ENCODE measurements around the gene CCDC89.
"Not testable (repeated sequence)": the region's sequence is repeated elsewhere in the genome, so short reads cannot be mapped to it uniquely, and the experiment has no call there.

CCDC89 gene

DNA sequence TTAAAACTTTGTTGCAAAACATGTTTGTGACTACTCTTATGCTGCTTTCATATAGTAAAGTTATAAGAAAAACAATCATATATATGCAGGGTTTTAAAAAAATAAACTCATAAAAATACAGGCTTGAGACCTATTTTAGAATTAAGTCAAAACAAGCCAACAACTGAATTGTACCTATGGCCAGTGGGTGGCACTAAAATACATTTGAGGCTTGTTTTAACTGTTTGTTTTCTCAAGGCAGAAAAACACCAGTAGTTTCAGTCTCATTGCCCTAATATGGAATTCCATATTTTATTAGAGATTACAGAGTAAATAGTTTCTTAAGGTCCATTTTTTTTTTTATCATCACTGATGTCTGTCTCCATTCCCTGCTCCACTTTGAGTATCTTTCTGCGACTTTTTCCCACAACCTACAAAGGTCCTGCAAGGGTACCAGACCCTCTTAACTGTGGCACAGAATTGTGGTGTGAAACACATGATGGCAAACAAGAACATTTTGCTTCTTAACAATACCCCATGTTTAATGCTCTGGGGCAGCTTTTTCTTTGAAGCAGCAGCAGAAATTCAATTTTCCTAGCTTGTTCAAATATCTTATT is 8.5 kb upstream of the CCDC89 start:
- peak; percentile 22 for DNase-seq (ENCODE audit: low spot score)

DNA sequence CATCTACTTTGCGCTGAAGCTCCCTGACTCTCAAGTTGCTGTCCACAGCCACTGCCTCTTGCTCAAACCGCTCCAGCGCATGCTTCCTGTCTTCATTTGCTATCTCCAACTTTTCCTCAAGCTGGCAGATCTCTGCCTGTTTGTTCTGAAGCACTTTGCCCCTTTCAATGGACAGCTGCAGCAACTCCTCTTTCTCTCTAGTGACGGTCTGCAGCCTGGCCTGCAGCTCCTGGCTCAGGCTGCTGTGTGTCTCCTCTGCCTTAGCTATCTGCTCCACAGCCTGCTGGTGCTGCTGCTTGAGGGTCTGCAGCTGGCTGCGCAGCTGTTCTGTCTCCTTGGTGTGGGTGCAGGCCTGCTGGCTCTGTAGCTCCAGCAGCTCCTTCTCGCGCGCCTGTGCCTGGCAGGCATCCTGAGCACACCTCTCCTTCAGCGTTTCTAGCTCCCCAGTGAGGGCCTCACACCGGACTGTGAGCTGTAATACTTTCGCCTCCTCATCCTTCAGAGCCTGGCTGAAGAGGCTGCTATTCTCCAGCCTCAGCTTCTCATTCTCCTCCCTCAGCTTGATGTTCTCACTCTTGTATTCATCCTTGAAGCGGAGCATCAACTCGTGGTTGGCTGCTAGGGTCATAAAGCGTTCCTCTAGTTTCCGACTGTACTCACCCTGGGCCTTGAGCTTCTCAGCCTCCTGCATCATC is 723 bp downstream of the CCDC89 start:
- DNase-seq (ENCODE audit: low spot score): peak; percentile 26

DNA sequence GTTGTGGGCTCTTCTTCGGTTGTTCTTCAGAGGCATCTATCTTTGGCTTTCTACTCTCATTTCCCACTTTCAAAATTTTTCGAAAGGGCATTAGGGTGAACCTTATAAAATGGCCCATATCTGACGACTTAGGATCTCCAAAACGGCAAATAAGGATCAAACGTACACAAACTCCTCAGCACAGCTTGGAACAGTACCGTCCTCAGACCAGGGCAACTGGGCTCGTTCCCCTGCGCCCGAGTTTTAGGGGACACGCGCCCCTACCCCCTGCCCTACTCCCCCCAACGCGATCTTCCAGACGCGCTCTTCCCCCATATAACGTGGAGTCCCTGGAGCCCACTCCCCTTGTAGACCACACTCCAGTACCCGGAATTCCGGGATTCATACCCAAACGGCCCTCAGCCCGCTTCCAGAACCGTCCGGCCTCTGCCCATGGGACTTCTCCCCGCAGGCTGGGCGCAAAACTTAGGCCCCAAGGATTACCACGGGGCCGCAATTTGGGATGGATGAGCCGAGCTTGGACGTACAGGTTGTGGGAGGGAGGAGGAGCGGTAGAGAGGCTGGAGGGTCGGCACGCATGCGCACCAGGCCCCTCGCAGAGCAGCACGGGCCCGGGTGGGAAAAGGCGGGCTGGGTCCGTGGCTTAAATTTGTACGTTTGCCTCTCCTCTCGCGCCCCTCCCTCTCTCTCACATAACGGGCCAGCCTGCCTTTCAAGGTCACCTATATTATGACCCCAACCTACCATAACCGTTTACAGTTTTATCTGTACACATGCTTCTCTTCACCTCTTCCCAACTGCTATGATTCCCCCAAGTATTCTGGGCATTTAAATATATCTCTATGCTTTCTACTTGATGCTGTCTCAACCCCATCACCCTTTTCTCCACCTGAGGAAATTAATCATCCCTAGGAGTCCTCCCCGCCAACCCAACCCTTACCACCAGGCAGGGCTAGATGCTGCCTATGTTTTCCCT is 3.4 kb downstream of the CCDC89 start:
- DNase-seq (ENCODE audit: low spot score): peak; percentile 79

DNA sequence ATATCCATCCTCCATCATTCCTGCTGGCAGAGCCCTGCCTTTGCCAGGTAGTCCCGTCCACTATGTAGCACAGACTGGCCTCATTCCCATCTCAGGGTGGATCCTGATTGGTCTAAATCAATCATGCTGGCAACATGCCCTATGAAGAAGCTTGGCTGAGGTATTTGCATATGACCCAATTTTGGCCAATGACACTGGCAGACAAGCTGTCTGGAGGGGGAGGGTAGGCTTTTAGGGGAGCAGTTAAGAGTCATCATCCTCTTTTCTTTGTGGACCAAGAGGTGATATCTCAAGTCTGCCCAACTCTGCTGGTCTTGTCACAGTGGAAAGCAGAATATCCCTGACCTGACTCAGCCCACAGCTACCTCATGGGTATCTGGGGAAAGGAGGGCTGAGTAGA is 5.1 kb downstream of the CCDC89 start:
- no peak for DNase-seq (ENCODE audit: low spot score)

DNA sequence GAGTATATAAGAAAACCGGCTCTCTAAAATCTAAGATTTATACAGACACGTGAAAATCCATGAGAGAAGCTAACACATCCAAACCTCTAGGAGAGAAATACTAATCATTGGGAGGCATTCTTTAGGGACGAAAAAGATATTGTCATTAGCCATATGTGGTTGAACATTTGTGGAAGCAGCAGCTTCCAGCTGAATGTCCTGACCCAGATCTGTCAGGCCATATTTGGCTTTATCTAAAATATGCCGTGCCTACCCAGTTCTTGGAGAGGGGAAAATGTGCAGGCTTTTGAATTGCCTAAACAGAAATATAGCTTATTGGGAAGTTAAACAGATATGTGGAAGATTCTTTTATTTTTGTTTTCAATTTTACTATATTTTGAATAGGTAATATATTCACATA is 6.4 kb downstream of the CCDC89 start:
- DNase-seq (ENCODE audit: low spot score): no peak

DNA sequence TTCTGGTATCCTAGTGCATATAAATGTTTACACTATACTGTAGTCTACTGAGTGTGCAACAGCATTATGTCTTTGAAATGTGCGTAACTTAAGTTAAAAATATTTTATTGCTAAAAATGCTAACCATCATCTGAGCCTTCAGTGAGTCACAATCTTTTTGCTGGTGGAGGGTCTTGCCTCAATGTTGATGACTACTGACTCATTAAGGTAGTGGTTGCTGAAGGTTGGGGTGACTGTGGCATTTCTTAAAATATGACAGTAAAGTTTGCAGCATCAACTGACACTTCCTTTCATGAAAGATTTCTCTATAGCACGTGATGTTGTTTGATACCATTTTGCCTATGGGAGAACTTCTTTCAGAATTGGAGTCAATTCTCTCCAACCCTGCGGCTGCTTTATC is 12.6 kb downstream of the CCDC89 start:
- DNase-seq (ENCODE audit: low spot score): no peak

DNA sequence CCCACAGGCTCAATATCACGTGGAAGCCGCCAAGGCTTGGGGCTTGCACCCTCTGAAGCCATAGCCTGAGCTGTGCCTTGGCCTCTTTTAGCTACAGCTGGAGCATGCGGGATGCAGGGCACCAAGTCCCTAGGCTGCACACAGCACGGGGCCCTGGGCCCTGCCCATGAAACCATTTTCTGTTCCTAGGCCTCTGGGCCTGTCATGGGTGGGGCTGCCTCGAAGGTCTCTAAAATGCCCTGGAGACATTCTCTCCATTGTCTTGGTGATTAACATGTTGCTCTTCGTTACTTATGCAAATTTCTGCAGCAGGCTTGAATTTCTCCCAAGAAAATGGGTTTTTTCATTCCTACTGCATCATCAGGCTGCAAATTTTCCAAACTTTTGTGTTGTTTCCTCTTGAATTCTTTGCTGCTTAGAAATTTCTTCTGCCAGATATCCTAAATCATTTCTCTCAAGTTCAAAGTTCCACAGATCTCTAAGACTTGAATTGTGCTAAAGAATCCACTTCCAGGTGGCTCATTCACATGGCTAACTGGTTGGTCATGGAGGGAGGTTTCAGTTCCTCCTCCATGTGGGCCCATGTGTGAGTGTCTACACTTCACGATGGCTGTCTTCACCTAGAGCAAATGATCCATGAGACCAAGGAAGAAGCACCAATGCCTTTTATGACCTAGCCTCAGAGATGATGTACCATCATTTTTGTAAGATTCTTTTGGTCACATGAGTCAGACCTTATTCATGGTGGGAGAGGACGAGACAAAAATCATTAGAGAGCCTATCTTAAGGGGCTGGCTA is 13.7 kb downstream of the CCDC89 start:
- DNase-seq (ENCODE audit: low spot score): no peak

DNA sequence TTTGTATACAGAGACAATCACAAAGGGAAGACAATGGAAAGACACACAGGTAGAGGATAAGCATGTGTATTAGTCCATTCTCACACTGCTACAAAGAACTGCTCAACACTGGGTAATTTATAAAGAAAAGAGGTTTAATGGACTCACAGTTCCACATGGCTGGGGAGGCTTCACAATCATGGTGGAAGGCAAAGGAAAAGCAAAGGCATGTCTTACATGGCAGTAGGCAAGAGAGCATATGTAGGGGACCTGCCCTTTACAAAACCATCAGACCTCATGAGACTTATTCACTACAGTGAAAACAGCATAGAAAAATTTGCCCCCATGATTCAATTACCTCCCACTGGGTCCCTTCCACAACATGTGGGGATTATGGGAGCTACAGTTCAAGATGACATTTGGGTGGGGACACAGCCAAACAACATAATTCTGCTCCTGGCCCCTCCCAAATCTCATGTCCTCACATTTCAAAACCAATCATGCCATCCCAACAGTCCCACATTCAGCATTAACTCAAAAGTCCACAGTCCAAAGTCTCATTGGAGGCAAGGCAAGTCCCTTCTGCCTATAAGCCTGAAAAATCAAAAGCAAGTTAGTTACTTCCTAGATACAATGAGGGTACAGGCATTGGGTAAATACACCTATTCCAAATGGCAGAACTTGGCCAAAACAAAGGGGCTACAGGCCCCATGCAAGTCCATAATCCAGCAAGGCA is 14.9 kb downstream of the CCDC89 start:
- DNase-seq (ENCODE audit: low spot score): not testable (repeated sequence)

DNA sequence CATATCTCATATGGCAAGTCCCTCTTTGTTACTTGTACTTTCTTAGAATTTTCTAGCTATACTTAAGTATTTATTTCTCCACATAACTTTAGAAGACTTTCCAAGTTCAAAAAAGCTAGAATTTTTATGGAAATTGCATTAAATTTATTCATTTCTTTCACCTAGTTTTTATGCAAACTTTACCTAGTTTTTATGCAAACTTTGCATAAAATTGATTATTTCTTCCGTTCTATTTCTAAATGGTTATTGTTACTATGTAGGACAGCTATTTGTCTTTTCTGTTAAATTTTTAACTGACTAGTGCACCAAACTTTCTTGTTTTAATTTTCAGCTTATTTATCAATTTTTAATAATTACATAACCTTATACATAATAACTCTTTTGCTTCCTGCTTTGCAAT is 17.8 kb downstream of the CCDC89 start:
- DNase-seq (ENCODE audit: low spot score): no peak

DNA sequence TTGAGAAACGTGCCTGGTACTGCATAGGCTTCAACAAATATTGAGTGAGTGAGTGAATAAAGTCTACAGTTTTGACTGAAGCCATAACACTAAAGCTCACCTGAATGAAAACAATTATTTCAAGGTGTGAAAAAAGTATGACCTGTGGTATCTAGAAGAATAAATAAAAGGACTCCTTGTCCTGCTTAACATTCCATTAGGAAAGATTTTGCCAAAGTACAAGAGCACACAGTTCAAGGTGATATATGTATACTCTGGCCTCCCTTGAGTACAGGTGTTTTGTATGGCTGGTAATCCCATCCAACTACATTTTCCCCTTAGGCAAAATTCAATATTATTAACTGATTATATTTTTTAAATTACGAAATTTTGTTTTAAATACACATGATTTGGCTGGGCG is 19.3 kb downstream of the CCDC89 start:
- DNase-seq (ENCODE audit: low spot score): no peak

DNA sequence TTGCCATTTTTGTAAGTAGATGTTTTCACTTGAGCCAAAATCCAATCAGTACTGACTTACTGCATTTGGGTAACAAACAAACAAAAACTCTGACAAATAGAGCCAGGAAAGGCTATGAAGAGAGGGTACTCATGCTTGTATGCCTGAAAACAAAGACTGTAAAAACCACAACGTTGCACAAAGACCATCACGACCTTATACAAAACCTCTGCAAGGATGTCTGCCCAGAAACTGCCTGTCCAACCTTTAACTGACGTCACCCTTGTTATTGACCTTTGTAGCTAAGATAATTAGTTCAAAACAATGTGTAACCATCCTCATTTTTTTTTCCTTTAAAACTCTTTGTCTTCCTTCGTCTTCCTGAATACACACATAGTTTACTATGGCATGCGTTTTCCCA is 20.3 kb downstream of the CCDC89 start:
- DNase-seq (ENCODE audit: low spot score): no peak

DNA sequence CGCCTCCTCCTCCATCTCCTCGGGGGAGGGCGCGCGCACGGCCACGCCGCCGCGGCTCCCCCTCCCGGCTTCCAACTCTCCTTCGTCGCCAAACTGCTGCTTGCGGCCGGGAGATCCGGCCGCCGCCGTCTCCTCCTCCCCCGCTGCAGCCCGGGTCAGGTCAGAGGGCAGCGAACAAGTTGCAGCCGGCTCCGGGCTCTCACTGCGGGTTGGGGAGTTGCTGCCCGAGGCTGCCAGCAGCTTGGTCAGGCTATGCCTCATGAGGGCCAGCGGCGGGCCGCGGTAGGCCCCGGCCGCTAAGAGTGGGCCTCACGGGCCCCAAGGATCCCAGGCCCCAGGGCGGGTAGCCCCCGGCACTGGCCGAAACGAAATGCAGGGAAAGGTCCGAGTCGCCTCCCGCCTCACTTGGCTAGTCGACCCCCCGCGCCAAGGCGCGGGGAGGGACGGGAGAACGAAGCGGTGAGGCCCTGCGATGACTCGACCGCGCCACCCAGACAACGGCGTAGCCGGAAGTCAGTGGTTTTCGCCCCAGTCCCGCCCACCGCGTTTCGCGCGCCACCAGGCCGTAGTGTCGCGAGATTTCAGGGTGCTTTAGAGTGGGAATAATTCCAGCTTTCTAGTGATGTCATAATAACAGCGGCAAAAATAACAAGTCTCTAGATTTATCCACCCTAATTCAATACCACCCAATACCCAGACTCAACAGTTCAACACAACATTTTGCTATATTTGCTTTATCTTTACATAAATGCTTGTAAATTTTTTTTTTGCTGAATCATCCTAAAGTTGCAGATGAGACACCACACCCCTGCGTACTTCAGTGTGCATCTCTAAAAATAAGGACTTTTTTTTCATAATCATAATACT is 21.1 kb downstream of the CCDC89 start, which contains the start of gene CREBZF:
CREBZF (minus strand) TSS at position 515 of the 867 bp plus-strand sequence; CDS start at position 261, 254 bp downstream.
- peak; percentile 95 for DNase-seq (ENCODE audit: low spot score)

DNA sequence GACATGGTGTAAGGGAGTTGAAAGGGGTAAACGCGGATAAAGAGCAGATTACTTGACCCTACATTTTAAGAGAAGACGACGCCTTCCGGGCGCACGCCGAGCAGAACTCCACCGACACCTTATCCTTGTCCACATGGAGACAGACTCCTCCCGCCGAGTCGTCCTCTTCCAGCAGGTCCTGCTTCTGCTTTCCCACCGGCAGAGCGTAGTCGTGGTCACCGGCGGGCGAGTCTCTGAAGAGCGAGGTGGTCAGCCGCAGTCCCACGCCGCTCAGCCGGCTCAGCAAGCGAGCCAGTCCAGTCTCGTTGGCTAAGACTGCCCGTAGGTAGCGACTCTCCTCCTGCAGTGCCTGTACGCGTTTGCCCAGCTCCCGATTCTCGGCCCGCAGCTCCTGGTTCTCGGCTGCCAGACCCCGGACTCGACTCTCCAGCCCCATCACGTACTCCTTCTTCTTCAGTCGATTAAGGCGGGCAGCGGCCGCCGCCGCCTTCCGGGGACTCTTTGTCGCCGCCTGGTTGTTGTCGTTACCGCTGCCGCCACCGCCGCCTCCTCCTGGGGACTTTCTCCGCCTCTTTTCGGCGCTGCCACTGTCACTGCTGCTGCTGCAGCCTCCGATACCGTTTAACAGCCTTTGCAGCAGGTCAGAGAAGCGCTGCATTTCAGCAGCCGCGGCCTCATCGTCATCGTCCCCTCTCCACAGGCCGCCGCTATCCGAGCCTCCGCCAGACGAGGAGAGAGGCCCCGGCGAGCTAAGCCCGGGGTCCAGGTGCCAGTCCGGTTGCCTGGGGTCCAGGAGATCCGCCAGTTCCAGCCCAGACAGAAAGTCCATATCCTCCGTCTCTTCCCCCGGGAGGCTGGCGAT is 22.0 kb downstream of the CCDC89 start:
- DNase-seq (ENCODE audit: low spot score): peak; percentile 62

DNA sequence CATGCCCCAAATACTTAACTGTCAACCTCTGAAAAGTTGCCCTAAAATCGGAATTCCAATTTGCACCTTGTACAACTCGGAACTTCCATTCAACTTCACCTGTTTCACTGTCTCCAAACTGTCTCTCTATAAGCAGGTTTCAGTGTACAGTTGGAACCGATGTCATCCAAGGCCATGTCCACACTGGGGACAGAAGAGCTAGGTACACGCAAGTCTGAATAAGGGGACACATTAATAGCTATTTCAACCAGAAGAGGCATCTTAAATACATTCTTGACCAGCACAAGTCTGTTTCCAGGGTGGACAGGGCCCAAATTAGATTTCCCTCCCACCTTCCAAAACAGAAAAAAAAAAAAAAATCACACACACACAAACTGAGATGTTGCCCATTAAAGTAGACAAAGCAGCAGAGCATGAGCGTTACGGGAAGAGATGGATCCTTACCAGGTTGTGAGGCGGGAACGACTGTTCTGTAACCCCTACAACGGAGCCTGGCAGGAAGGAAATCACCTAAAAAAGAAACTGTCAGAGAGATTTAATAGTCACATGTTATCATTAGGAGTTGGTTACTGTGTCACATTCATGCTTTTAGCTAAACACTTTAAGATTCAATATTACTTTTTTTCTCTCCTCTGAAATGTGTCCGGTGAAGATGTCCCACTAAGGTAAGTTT is 22.8 kb downstream of the CCDC89 start:
- DNase-seq (ENCODE audit: low spot score): peak; percentile 12

DNA sequence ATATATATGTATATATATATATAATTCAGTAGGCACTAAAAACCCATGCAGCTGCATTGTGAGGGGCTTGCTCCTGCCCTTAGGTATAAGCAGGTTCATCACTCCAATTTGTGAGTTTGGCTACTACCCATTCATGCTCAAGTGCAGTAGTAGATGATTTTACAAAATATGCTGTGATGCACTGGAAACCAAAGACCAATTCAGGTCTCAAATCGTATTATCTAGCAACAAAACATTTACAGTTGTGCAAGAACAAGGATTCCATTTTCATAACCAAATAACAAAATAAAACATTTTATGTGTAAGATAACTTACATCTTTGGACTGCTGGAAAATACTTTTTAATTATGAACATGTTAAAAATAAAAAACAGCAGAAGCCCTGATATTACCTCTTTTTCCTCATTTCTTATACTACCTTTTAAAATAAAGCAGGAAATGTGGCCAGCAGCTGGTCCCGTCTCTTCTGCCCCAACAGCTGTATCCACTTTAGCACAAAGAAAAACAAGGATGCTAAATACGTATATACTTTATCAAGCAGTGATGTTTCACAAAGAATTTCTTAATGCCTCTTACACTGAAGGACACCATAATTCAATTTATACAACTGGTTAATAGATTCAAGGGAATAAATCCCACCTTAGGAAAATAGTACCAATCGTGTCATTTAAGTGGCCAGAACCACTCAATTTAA is 23.9 kb downstream of the CCDC89 start:
- DNase-seq (ENCODE audit: low spot score): no peak

DNA sequence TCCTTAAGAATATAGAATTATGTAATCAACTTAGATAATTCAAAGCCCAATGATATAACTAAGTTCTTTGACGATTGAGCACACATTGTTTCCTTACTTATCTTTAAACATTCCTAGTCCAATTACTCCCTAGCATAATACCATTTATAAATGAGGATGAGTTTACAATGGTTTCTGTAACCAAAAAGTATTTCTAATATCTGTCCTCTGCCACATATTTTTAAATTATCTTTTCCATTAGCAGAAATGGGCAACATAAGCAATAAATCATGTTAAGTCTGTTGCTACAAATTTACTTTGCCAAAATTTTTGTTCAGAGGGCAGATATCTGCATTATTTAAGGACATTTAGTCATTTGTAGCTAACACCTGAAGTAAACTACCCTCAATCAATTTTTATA is 27.8 kb downstream of the CCDC89 start:
- no peak for DNase-seq (ENCODE audit: low spot score)

DNA sequence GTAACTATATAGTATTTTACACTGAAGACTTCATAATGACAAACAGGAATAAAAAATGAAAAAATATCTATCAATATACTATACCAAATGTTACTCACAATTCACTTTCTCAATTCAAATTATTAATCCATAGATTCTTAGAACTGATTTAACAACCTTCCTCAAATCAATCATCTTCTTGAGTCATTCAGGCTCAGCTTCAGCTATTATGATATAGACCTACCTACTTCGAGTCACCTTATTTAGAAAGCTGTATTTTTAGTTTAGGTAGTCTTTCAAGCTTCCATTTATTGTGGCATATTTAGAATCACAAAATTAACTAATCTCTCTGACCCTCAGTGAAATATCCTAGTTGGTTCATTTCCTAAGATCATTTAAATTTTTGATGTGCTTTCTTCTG is 29.2 kb downstream of the CCDC89 start:
- no peak for DNase-seq (ENCODE audit: low spot score)

DNA sequence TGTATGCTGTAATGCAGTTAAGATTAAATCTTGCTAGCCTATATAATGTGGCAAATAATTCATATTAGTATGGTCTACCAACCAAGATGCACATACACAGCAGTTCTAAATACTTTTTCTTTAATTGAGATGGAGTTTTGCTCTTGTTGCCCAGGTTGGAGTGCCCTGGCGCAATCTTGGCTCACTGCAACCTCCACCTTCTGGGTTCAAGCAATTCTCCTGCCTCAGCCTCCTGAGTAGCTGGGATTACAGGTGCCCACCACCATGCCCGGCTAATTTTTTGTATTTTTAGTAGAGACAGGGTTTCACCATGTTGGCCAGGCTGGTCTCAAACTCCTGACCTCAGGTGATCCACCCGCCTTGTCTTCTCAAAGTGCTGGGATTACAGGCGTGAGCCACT is 31.7 kb downstream of the CCDC89 start:
- not testable (repeated sequence) for DNase-seq (ENCODE audit: low spot score)
